HG03442 (cell line): ENCODE measurements around the gene CCNO.

Experiments used
- ATAC-seq: cut with Tn5 transposase; IDR thresholded peaks from one replicate; pipeline ENCODE4 v1.9.1; 2021; ENCODE audit warnings: mild to moderate bottlenecking, moderate library complexity; ENCODE audit not compliant: unreplicated experiment

Gene CCNO

DNA sequence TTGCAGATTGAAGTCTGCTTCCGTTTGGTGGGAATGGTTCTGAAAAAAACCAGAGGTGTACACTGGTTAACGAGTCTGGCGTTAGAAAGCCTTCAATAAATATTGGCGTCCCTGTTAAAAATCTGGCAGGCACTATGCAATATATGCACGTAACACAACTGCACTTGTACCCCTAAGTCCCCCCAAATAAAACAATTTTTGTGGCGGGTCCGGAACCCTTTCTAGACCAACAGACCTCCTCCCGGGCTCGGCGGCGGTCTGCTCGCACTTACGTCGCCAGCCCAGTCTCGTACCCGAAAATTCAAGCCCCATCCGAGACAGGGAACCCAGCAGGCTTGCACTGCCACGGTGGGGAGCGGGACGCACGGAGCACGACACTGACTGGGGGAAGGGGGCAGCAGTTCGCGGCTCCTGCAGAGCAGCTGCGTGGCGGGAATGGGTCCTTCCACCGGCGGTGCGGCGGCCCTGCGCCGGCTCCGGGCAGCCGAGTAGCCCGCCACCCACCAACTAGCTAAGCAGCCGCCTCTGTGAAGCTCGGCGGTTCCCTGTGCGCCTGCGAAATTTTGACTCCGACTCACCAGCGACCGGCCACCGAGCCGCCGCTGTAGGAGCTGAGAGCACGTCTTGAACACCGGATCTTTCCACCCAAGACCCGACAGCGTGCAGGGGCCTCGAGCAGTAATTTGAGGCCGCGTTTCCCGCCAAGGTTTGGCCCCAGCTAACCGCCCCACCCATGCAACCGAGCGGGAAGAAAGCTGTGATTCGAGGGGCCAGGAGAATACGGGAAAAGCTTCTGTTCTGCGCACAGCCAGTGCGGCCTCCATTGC is 10.2 kb downstream of the CCNO start:
- no peak for ATAC-seq

DNA sequence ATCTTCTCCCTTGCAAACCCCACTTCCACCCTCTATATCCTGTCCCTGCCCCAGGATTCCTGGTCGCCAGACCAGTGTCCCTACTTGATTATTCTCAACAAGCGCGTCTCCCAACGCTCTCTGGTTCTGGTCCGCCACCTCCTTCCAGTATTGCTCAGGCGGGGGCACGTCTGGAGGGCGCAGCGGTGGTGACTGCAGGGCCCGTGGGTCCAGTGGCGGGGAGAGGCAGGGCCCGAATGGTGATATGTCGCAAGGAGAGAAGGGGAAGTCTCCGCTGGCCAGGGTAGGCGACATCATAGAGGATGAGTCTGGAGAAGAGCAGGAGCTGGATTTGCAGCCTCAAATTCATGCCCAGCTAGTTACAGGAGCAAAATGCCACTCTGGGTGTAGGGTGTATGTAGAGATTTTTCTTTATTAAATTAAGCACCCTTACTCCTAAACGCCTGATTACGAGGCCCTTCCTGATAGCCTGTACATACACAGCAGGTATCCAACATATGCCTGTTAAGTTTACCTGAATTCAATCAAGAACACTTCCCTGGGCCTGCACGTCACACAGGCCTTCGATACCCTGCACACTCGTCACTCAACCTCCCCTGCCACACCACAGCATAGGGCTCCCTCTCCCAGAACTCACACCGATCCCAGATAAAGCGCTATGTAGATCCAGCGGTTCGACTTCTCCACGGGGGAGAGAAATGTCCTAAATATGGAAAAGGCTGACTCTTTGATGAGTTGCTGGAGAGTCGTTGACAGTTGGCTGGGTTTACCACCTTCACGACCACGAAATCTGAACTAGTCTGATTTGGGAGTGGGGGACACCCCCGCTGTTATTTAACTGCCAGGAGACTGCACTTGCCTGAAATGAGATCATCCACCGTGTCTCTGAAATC is 11.1 kb downstream of the CCNO start:
- no peak for ATAC-seq

DNA sequence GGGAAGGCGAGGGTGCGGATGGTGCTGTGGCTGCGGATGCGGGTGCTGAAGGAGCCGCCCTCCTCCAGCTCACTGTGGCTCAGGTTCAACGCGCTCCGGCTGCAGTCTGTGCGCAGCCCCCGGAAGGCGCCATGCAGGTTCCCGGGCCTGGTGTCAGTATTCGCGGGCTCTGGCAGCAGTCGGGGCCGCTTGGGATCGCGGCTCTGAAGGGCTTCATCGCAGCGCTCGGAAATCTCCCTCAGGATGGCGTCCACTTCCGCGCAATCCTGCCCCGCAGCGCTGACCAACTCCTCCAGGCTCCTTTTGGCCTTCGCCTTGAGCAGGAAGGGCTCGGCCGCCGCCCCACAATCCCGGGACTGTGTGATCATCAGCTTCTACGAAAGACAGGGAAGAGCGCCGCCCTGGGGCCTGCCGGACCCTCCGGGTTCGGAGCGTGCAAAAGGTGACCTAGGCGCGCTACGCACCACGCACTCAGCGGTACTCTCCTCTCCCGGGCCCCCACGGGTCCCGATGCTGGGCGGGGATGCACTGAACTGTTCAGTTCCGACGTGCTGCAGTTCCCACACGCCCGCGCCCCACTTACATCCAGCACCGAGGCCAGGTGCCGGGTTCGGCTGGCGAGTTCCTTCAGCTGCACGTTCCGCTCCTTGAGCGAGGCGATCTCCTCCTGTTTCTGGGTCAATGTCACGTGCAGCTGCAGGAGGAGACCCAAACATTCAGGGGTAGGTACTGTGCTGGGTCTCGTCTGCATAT is 12.8 kb downstream of the CCNO start:
- ATAC-seq: no peak

DNA sequence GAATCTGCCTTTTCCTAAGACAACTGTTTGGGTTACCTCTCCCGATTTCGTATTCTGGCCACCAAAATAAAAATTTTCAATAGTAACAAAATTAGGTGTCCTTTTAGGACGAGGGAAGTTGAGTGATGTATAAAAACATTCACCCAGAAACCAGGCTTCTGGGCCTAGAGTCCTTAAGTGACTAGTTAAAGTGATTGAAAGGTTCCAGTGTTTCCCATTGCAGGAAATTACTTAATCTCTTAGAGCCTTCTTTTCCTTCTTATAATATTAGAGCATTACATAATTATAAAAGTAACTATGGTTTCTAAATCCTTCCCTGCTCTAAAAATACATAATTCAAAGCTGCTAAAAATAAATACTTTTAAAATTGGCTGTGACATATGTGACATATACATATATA is 13.6 kb downstream of the CCNO start:
- ATAC-seq: no peak

DNA sequence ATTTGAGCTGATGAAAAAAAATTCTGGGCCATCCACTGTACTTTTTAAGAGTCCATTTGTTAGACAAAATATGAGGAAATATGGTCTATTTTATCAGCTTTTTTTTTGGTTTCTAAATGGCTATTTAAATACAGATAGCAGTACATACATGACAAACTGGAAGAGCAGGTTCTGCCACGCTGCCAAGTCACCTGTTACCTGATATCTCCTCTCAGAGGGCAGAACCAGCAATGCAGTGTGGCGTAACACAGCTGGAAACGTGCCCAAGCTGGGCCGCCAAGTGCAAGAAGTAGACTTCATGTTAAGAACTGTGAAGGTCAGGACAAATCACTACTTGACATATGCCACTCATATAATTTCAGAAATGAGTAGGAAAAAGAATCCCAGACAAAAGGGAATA is 14.4 kb downstream of the CCNO start:
- ATAC-seq: no peak

DNA sequence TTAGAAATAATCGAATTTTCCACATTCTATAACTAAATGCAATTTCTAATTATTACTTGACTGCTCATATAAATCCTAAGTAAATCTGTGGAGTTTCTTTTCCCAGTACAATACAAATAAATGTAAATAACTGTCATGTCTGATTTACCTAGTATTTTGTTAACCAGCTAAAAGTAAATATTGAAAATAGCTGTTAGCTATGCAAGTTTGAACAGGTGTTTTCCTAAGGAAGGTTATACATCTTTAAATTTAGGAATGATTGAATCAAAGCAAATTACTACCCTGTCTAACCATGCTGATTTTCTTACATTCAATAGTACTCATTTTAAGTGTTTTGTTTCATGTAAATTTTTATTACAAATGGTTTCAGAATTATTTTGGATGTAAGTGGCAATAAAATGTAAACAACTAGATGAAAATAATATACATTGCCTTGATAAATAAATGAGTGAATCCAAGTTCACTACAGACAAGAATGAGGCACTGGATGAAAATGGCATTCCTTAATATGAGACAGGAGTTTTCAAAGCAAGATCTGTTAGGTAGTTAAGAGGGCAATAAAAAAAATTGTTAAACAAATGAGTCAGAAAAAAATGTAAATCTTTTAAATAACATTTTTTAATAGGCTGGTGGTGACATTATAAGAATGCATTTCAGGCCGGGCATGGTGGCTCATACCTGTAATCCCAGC is 22.1 kb downstream of the CCNO start:
- ATAC-seq: no peak

DNA sequence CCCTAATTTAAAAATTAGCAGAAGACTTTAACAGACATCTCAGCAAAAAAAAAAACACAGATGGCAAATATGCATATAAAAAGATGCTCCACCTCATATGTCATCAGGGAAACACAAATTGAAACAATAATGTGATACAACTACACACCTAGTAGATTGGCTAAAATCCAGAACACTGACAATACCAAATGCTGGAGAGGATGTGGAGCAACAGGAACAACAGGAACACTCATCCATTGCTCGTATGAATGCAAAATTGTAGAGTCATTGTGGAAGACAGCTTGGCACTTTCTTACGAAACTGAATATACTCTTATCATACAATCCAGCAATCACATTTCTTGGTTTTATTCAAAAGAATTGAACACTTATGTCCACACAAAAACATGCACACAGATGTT is 28.4 kb downstream of the CCNO start:
- no peak for ATAC-seq

DNA sequence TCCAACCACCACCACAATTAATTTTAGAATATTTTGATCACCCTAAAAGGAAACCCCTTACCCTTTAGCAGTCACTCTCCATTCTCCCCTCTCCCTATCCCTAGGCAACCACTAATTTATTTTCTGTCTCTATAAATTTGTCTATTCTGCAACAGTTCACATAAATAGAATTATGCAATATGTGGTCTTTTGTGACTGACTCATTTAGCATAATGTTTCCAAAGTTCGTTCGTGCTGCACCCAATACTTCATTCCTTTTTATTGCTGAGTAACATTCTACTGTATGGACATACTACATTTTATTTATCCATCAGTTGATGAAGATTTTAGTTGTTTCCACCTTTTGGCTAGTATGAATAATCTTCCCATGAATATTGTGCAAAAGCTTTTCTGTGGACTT is 42.2 kb downstream of the CCNO start:
- no peak for ATAC-seq

DNA sequence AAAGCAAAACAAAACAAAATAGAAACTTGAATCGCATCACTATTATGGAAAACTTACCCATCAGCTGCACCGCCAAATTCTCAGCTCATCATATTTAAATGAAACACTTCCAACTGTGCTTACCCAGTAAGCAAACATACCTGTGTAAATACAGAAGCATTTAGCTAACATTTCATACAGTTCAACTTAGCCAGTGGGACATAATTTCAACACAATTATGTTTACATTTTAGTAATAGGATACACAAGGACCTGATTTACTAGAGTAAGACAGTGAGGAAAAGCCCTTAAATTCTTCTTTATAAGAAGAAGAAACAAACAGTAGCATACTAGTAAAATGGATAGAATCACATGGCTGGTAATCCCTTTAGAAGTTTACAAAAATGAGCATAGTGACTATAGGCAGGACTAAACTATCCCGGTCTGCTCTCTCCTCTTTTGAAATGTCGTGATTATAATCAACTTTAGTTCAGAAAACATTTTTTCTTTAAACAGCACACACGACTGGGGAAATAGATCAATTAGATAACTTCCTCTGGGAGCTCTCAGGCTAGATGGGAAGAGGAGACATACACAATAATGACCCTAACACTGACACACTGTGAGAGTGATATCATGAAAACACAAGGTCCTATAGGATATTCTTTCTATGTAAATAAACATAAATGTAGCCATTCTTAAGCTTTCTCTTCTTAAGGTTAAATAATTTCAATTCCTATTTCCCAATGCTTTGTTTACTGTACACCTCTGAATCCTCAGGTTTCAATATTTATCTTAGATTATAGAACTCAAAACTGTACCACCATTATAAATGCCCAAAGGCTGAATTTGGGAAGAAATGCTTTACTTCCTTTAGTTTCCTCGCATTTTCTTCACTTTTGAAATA is 44.5 kb downstream of the CCNO start:
- ATAC-seq: no peak

DNA sequence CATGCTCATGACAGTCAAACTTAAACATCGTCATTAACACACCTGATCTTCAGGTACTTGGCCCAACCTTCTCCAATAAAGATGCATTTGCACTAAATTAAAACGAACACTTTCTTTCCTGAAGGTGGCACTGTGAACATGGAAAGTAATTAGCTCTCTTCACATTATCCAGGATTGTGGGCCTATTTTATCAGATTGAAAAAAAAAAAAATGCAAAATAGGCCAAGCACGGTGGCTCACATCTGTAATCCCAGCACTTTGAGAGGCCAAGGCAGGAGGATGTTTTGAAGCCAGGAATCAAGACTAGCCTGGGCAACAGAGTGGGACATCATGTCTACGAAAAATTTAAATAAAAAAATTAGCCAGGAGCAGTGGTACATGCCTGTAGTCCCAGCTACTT is 46.0 kb downstream of the CCNO start:
- no peak for ATAC-seq
